HepG2 (cell line): ENCODE data around the gene PRKACA. TPM values are rescaled to one million over a fixed set of nuclear protein-coding genes. Genes with fewer than 3 reads are reported as not detected.

Source experiments
- ARID2 ChIP-seq: sonication (generic); formaldehyde crosslinking; IDR thresholded peaks from 2 replicates; pipeline ENCODE4 v1.8.1; 2022; ENCODE audit warnings: mild to moderate bottlenecking, missing genetic modification reagents, borderline replicate concordance
- CREB1 ChIP-seq, 2 experiments: fragments of 450-650 bp in 1 of 2; IDR thresholded peaks; 2 replicates each; pipeline ENCODE4 v1.6.1; 2016 to 2017; ENCODE audit warnings: control low read depth in 1 of 2, mild to moderate bottlenecking in 1 of 2, missing compliant biosample characterization in 1 of 2, missing genetic modification characterization in 1 of 2
- GATA4 ChIP-seq: sonication (generic); IDR thresholded peaks from 2 replicates; pipeline ENCODE4 v1.6.1; 2016; ENCODE audit warnings: antibody characterized with exemption, low read depth, borderline replicate concordance
- KDM5B ChIP-seq: sonication (generic); formaldehyde crosslinking; IDR thresholded peaks from 2 replicates; pipeline ENCODE4 v1.4.0; 2020; ENCODE audit warnings: missing genetic modification reagents, mild to moderate bottlenecking, borderline replicate concordance
- PHF21A ChIP-seq: sonication (generic); formaldehyde crosslinking; IDR thresholded peaks from 2 replicates; pipeline ENCODE4 v1.5.0; 2020; ENCODE audit warnings: mild to moderate bottlenecking, missing genetic modification reagents
- RFX1 ChIP-seq: fragments of 450-650 bp; IDR thresholded peaks from 2 replicates; pipeline ENCODE4 v1.6.1; 2017
- SNAI1 ChIP-seq: sonication (generic); formaldehyde crosslinking; IDR thresholded peaks from 2 replicates; pipeline ENCODE4 v1.5.0; 2020; ENCODE audit warnings: mild to moderate bottlenecking, missing genetic modification reagents, borderline replicate concordance
- ZFP90 ChIP-seq: sonication (generic); formaldehyde crosslinking; IDR thresholded peaks from 2 replicates; pipeline ENCODE4 v1.8.0; 2022; ENCODE audit warnings: missing genetic modification reagents, mild to moderate bottlenecking, inconsistent platforms, borderline replicate concordance
- ZNF234 ChIP-seq: sonication (generic); formaldehyde crosslinking; conservative IDR thresholded peaks from 2 replicates; pipeline ENCODE4 v1.5.1; 2020; ENCODE audit warnings: mild to moderate bottlenecking, missing genetic modification reagents
- ZNF441 ChIP-seq: sonication (generic); formaldehyde crosslinking; IDR thresholded peaks from 2 replicates; pipeline ENCODE4 v1.7.0; 2021; ENCODE audit warnings: missing genetic modification reagents, borderline replicate concordance
- ZNF749 ChIP-seq: sonication (generic); formaldehyde crosslinking; IDR thresholded peaks from 2 replicates; pipeline ENCODE4 v1.8.0; 2022; ENCODE audit warnings: mild to moderate bottlenecking, missing genetic modification reagents, moderate library complexity, borderline replicate concordance
- polyA plus RNA-seq, 8 experiments: library from polyadenylated mRNA; depleted of rRNA in 3 of 8; stranded (reverse) in 7 of 8; unstranded in 1 of 8; fragments of >200 nt; fragmentation: Illumina TruSeq in 4 of 8; extraction: Trizol in 4 of 8; gene quantifications; 2 replicates each; pipeline versions ENCODE4 v1.2.1 to v1.2.3, GENCODE V29; 2011 to 2016; ENCODE audit warnings: low read depth in 4 of 8, missing spikeins in 1 of 8, mixed read lengths in 1 of 8; ENCODE audit not compliant: insufficient read depth in 1 of 8
- total RNA-seq, 5 experiments: library from RNA; depleted of rRNA; stranded (reverse); fragments of >200 nt; fragmentation: Illumina TruSeq; extraction: Trizol; gene quantifications; 2 replicates each; pipeline ENCODE4 v1.2.3, GENCODE V29; 2016; ENCODE audit warnings: low read depth in 1 of 5
- TF ChIP-seq, protein P1 (sequence below): fragments of 450-650 bp; IDR thresholded peaks from 2 replicates; pipeline ENCODE4 v1.6.1; 2016
- TF ChIP-seq, protein P2 (sequence below): sonication (generic); formaldehyde crosslinking; IDR thresholded peaks from 2 replicates; pipeline ENCODE4 v1.4.0; 2020; ENCODE audit warnings: missing genetic modification reagents
- TF ChIP-seq, protein P3 (sequence below): IDR thresholded peaks from 2 replicates; pipeline ENCODE4 v1.6.1; 2016; ENCODE audit warnings: missing biosample characterization, missing genetic modification reagents, low read depth
- TF ChIP-seq, protein P4 (sequence below): sonication (generic); formaldehyde crosslinking; IDR thresholded peaks from 2 replicates; pipeline ENCODE4 v1.4.0; 2020; ENCODE audit warnings: missing genetic modification reagents
- TF ChIP-seq, protein P5 (sequence below): IDR thresholded peaks from 2 replicates; pipeline ENCODE4 v1.6.1; 2012; ENCODE audit warnings: low read length, improper control_type of control experiment

Gene PRKACA
- total and polyA plus RNA-seq, 2 of the 13 experiments (the other 11 are each of a cell fraction or from before 2014, with no cell fraction given): 11.0 to 18.2 TPM

DNA sequence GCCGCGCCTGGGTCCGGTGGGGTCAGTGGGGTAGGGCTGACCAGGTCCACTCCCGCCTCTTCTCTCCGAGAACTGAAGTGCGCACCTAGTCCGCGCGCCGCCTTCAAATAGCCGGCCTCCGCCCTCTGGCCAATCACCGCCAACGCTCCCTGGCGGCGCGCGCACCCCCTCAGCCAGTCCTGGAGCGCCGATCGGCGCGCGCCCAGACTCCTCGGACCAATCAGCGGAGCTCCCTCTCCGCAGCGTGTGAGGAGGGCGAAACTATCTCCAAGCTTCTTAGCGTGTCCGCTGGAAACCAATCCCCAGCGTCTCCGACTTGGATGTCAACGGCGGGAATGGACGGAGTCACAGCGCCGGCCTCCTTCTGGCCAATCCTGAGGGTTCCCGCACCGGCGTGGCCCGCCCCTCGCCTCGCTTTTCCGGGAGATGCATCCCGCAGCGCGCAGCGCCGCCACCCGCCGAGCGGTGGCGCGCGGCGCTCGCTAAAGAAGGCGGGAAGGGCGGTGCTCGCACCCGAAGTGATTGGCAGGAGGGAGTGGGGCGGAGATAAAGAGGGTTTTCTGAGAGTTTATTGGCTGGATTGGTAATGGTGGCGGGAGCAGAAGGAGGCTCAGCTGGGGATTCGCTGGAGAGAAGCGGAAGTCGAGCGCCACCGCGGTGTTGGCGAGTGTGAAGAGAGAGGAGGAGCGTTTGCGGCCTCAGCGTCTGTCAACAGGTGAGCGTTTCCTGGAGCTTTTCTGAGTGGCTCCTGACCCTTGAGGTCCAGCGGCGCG is 19.1 kb upstream of the PRKACA start, which contains the start of gene ASF1B (continued):
- TF ChIP-seq KDM5B (CRISPR knock-in tag) (peak; percentile 68; the same call in 1 of the 2 replicates), ZNF234 (0 out of 2 replicates have a peak, but pooled peaks have one; percentile 53), RFX1 (no peak), SNAI1 (CRISPR knock-in tag) (peak; percentile 82), CREB1 (IDR thresholded peaks at IDR 0.05) (peak; percentile 79), CREB1 (CRISPR knock-in tag; IDR thresholded peaks at IDR 0.05) (peak; percentile 89), ZFP90 (peak; percentile 62; the same call in 1 of the 2 replicates), GATA4 (peak; percentile 45; the same call in 1 of the 2 replicates), ARID2 (0 out of 2 replicates have a peak, but pooled peaks have one; percentile 66), ZNF749 (0 out of 2 replicates have a peak, but pooled peaks have one; percentile 31), PHF21A (CRISPR knock-in tag) (peak; percentile 96), ZNF441 (no peak; the same call in 1 of the 2 replicates)
- TF ChIP-seq, protein P1, sequence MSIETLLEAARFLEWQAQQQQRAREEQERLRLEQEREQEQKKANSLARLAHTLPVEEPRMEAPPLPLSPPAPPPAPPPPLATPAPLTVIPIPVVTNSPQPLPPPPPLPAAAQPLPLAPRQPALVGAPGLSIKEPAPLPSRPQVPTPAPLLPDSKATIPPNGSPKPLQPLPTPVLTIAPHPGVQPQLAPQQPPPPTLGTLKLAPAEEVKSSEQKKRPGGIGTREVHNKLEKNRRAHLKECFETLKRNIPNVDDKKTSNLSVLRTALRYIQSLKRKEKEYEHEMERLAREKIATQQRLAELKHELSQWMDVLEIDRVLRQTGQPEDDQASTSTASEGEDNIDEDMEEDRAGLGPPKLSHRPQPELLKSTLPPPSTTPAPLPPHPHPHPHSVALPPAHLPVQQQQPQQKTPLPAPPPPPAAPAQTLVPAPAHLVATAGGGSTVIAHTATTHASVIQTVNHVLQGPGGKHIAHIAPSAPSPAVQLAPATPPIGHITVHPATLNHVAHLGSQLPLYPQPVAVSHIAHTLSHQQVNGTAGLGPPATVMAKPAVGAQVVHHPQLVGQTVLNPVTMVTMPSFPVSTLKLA: peak; percentile 73
- TF ChIP-seq, protein P2, sequence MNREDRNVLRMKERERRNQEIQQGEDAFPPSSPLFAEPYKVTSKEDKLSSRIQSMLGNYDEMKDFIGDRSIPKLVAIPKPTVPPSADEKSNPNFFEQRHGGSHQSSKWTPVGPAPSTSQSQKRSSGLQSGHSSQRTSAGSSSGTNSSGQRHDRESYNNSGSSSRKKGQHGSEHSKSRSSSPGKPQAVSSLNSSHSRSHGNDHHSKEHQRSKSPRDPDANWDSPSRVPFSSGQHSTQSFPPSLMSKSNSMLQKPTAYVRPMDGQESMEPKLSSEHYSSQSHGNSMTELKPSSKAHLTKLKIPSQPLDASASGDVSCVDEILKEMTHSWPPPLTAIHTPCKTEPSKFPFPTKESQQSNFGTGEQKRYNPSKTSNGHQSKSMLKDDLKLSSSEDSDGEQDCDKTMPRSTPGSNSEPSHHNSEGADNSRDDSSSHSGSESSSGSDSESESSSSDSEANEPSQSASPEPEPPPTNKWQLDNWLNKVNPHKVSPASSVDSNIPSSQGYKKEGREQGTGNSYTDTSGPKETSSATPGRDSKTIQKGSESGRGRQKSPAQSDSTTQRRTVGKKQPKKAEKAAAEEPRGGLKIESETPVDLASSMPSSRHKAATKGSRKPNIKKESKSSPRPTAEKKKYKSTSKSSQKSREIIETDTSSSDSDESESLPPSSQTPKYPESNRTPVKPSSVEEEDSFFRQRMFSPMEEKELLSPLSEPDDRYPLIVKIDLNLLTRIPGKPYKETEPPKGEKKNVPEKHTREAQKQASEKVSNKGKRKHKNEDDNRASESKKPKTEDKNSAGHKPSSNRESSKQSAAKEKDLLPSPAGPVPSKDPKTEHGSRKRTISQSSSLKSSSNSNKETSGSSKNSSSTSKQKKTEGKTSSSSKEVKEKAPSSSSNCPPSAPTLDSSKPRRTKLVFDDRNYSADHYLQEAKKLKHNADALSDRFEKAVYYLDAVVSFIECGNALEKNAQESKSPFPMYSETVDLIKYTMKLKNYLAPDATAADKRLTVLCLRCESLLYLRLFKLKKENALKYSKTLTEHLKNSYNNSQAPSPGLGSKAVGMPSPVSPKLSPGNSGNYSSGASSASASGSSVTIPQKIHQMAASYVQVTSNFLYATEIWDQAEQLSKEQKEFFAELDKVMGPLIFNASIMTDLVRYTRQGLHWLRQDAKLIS (CRISPR knock-in tag): no peak
- TF ChIP-seq, protein P3, sequence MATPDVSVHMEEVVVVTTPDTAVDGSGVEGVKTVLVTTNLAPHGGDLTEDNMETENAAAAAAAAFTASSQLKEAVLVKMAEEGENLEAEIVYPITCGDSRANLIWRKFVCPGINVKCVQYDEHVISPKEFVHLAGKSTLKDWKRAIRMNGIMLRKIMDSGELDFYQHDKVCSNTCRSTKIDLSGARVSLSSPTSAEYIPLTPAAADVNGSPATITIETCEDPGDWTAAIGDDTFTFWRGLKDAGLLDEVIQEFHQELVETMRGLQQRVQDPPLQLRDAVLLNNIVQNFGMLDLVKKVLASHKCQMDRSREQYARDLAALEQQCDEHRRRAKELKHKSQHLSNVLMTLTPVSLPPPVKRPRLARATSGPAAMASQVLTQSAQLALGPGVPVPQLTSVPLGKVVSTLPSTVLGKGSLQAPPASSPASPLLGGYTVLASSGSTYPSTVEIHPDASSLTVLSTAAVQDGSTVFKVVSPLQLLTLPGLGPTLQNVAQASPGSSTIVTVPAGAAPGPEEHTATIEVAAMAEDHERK (CRISPR knock-in tag): peak; percentile 69; the same call in 1 of the 2 replicates
- TF ChIP-seq, protein P4, sequence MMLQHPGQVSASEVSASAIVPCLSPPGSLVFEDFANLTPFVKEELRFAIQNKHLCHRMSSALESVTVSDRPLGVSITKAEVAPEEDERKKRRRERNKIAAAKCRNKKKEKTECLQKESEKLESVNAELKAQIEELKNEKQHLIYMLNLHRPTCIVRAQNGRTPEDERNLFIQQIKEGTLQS (CRISPR knock-in tag): 0 out of 2 replicates have a peak, but pooled peaks have one; percentile 14
- TF ChIP-seq, protein P5, sequence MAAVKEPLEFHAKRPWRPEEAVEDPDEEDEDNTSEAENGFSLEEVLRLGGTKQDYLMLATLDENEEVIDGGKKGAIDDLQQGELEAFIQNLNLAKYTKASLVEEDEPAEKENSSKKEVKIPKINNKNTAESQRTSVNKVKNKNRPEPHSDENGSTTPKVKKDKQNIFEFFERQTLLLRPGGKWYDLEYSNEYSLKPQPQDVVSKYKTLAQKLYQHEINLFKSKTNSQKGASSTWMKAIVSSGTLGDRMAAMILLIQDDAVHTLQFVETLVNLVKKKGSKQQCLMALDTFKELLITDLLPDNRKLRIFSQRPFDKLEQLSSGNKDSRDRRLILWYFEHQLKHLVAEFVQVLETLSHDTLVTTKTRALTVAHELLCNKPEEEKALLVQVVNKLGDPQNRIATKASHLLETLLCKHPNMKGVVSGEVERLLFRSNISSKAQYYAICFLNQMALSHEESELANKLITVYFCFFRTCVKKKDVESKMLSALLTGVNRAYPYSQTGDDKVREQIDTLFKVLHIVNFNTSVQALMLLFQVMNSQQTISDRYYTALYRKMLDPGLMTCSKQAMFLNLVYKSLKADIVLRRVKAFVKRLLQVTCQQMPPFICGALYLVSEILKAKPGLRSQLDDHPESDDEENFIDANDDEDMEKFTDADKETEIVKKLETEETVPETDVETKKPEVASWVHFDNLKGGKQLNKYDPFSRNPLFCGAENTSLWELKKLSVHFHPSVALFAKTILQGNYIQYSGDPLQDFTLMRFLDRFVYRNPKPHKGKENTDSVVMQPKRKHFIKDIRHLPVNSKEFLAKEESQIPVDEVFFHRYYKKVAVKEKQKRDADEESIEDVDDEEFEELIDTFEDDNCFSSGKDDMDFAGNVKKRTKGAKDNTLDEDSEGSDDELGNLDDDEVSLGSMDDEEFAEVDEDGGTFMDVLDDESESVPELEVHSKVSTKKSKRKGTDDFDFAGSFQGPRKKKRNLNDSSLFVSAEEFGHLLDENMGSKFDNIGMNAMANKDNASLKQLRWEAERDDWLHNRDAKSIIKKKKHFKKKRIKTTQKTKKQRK: no peak
